Gastroesophageal sphincter (tissue), 4 donors: ENCODE data around the gene TFEB. TPM values are rescaled to one million over a fixed set of nuclear protein-coding genes. Genes with fewer than 3 reads are reported as not detected.

Experiments used
- ATAC-seq: fragments of 150-250 bp; one replicate; pipeline ENCODE4 v1.9.1; 2016; ENCODE audit warnings: mild to moderate bottlenecking, moderate library complexity
- H3K27ac ChIP-seq, 4 donors: fragments of 200-600 bp; sonication (generic) in 3 of 4; 1 replicate in 3 of 4; 2 replicates in 1 of 4; pipeline ENCODE4 v1.5.1; 2016 to 2019
- H3K27me3 ChIP-seq: fragments of 200-600 bp; sonication (generic); one replicate; pipeline ENCODE4 v1.5.1; 2019
- H3K36me3 ChIP-seq, 2 donors: fragments of 200-600 bp; sonication (generic); one replicate each; pipeline ENCODE4 v1.5.1; 2019; ENCODE audit warnings: control low read depth in 1 of 2
- H3K4me1 ChIP-seq, 3 donors: fragments of 200-600 bp; sonication (generic); 1 replicate in 2 of 3; 2 replicates in 1 of 3; pipeline ENCODE4 v1.5.1; 2016 to 2019; ENCODE audit warnings: control low read depth in 2 of 3
- H3K4me3 ChIP-seq, 2 donors: fragments of 200-600 bp; sonication (generic); one replicate each; pipeline ENCODE4 v1.5.1; 2019; ENCODE audit warnings: mild to moderate bottlenecking in 1 of 2, moderate library complexity in 1 of 2
- H3K9me3 ChIP-seq, 3 donors: fragments of 200-600 bp; sonication (generic); one replicate each; pipeline ENCODE4 v1.5.1; 2017 to 2019; ENCODE audit warnings: control low read depth in 2 of 3
- EP300 ChIP-seq: sonication (generic); formaldehyde crosslinking; IDR thresholded peaks from one replicate; pipeline ENCODE4 v1.6.1; 2017; ENCODE audit warnings: antibody characterized with exemption, mild to moderate bottlenecking
- POLR2A ChIP-seq, 2 donors: fragments of 450-650 bp; IDR thresholded peaks; one replicate each; pipeline ENCODE4 v1.6.1; 2017; ENCODE audit warnings: antibody characterized with exemption in 2 of 2, mild to moderate bottlenecking in 2 of 2, moderate library complexity in 1 of 2
- POLR2AphosphoS5 ChIP-seq: sonication (generic); formaldehyde crosslinking; IDR thresholded peaks from one replicate; pipeline ENCODE4 v1.6.1; 2017; ENCODE audit warnings: antibody characterized with exemption
- WGBS, 2 donors: methylation state at CpG; one replicate each; pipeline ENCODE4 v1.1.5; 2018; ENCODE audit warnings: low coverage in 1 of 2; 5-methylcytosine and 5-hydroxymethylcytosine counted together
- total RNA-seq, 4 donors: library from RNA; depleted of rRNA; stranded (reverse); fragments of >200 nt; gene quantifications; one replicate each; pipeline ENCODE4 v1.1.0, GENCODE V29; 2016
- TF ChIP-seq, protein P1 (sequence below), 4 experiments: fragments of 200-600 bp in 2 of 4; fragments of 450-650 bp in 2 of 4; sonication (generic) in 1 of 4; IDR thresholded peaks; one replicate each; pipeline ENCODE4 v1.5.1; 2017 to 2019; ENCODE audit warnings: antibody characterized with exemption in 4 of 4, mild to moderate bottlenecking in 2 of 4, moderate library complexity in 2 of 4

The TFEB gene
- total RNA-seq, 4 donors from 2014 or later = 16.6 to 42.8 (median 26.1) TPM

DNA sequence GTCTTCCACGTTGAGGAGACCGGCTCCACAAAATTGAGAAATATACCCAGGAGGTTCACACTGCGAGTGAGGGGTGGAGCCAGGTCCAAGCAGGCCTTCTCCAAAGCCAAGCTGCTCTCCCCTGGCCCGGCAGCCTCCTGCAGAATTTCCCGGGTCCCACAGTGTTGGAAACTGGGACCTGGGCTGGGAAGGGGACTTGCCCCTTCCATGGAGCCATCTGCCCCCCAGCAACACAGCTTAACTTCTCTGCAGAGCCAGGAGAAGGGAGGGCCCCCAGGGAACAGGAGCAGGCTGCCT lies 61.8 kb downstream of the TFEB start:
- Histone ChIP-seq H3K4me3 (no peak overlapping the region), H3K27me3 (peaks cover 17% of the 10 kb centered on the region), H3K9me3 (no peaks in the 10 kb centered on the region), H3K4me1 (no peaks in the 10 kb centered on the region), H3K27ac (no peak overlapping the region), H3K36me3 (no peaks in the 10 kb centered on the region)
- no peak for ATAC-seq
- WGBS, 2 donors = no CpG with 5 or more reads among the region's 5 CpGs
- no peak for TF ChIP-seq EP300
- no peak for TF ChIP-seq POLR2AphosphoS5

DNA sequence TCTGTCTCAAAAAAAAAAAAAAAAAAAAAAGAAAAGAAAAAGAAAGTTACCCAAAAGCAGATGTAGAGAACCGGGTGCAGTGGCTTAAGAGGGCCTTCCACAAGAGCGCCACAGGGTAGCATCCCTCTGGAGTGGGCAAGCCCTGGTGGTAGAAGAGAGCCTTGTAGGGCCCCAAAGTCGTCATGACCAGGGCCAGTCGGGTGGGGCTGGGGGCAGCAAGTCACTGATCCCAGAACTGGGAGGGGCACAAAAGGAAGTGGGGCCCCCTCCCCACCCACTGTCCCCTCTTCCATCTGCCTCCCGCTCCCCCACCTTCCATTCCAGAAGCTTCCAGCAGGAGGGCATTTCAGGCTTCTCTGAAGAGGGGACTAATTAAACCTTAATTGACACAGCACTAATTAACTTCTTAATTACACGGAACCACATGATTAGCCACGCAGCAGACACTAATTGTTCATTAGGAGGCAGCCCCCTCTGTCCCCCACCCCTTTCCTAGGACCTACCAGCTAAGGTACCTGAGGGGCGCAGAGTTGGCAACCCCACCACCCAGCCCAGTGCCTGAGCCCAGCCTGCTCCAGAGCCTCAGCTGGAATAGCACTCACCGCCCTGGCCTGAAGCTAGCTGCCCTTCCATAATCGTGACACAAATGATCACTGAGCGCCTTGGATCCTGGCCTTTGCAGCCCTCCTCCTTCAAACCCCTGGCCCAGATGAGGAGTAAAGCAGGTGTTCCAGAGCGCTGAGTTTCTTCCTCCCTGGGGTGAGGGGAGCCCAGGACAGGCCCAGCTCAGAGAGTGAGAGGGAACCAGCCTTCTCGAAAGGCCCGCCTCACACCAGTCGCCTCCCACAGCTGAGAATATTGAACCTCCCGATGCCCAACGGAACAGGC lies 62.3 kb downstream of the TFEB start:
- H3K9me3 ChIP-seq = no peaks in the 10 kb centered on the region
- TF ChIP-seq POLR2A (IDR thresholded peaks at IDR 0.05) (no peak), POLR2AphosphoS5 (no peak), EP300 (no peak)
- TF ChIP-seq, protein P1, sequence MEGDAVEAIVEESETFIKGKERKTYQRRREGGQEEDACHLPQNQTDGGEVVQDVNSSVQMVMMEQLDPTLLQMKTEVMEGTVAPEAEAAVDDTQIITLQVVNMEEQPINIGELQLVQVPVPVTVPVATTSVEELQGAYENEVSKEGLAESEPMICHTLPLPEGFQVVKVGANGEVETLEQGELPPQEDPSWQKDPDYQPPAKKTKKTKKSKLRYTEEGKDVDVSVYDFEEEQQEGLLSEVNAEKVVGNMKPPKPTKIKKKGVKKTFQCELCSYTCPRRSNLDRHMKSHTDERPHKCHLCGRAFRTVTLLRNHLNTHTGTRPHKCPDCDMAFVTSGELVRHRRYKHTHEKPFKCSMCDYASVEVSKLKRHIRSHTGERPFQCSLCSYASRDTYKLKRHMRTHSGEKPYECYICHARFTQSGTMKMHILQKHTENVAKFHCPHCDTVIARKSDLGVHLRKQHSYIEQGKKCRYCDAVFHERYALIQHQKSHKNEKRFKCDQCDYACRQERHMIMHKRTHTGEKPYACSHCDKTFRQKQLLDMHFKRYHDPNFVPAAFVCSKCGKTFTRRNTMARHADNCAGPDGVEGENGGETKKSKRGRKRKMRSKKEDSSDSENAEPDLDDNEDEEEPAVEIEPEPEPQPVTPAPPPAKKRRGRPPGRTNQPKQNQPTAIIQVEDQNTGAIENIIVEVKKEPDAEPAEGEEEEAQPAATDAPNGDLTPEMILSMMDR (IDR thresholded peaks at IDR 0.05) = no peak
- 80 to 85% methylated on average over 1 to 9 of the region's 17 CpGs for WGBS, 2 donors
- peaks cover 13% of the 10 kb centered on the region for H3K27me3 ChIP-seq
- no peak overlapping the region for H3K27ac ChIP-seq
- no peaks in the 10 kb centered on the region for H3K4me1 ChIP-seq
- no peak for ATAC-seq
- H3K36me3 ChIP-seq = no peaks in the 10 kb centered on the region
- no peak overlapping the region for H3K4me3 ChIP-seq

DNA sequence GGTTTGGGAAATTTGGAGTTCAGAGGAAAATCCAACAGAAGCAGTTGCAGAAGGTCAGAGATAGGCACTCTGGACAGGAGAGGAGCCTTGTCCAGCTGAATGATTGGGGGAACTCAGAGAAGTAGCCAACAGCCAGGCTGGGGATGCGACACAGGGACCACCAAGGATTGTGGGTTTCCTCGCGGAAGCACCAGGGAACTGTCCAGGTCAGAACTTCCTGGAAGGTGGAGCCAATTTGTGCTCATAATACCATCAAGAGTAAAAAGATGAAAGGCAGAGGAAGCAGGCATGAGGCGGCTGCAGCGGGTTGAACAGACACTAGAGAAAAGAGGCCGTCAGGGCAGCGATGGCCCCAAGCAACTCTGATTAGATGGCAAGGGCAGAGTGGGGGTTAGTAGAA lies 63.4 kb downstream of the TFEB start:
- TF ChIP-seq, protein P1 (IDR thresholded peaks at IDR 0.05) = no peak
- no peak for TF ChIP-seq POLR2A (IDR thresholded peaks at IDR 0.05)
- no peak for TF ChIP-seq EP300
- TF ChIP-seq POLR2AphosphoS5 = no peak
- H3K9me3 ChIP-seq = no peaks in the 10 kb centered on the region

DNA sequence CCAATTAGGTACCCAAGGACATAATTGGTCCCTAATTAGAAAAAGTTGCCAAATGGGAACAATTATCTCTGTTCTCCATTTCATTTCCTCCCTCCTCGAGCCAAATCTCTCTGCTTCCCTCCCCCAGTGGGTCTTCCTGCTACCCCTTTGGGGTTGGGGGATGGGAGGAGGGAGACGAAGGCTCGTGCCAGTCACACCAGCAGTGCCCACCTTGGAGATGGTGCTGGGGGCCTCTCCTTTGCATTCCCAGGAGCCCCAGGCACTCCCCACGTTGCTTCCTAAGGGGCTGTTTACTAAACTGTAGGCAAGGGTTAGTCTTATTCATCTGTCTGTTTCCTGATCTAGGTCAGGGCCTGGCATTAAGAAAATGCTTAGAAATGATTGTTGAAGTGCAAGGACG lies 64.0 kb downstream of the TFEB start:
- Histone ChIP-seq H3K4me3 (no peak overlapping the region), H3K9me3 (no peaks in the 10 kb centered on the region), H3K36me3 (no peaks in the 10 kb centered on the region), H3K27me3 (peaks cover 3% of the 10 kb centered on the region), H3K4me1 (no peaks in the 10 kb centered on the region), H3K27ac (no peak overlapping the region)
- 47 to 60% methylated on average over 2 of the region's 5 CpGs for WGBS, 2 donors
- TF ChIP-seq EP300 (no peak), POLR2A (IDR thresholded peaks at IDR 0.05) (no peak), POLR2AphosphoS5 (no peak)
- TF ChIP-seq, protein P1 (IDR thresholded peaks at IDR 0.05) = no peak
- no peak for ATAC-seq

More for the DNA sequence above, 63.4 kb downstream of the TFEB start:
- Histone ChIP-seq H3K4me1 (no peaks in the 10 kb centered on the region), H3K27me3 (peaks cover 3% of the 10 kb centered on the region), H3K36me3 (no peaks in the 10 kb centered on the region), H3K27ac (no peak overlapping the region), H3K4me3 (no peak overlapping the region)
- 75 to 76% methylated on average over 5 to 7 of the region's 7 CpGs for WGBS, 2 donors
- ATAC-seq = no peak

DNA sequence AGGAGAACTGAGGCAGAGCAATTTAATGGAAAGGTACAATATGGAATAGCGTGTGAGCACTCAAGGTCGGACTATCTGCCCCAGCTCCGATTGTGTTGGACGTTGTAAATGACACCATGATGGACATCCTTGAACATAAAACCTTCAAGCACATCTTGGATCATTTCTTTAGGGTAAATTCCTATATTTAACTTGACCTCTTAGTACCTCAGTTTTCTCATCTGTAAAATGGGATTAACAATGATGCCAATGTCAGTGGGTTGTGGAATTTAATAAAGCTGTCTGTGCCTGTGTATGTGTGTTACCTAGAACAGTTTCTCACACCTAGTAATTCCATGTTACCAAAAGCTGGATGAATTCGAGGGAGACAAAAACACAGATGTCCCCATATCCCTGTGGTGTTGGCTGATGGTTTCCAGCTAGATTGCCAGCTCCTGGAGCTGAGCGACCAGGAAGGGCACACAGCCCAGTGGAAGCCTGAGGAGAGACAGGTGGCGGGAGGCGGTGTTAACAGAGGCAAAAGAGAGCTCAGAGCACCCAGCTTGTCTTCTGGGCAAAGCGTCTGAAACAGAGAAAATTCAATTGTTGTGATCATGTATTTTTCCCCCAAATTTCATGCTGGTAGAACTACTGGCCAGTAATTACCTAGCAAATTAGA lies 64.6 kb downstream of the TFEB start:
- Histone ChIP-seq H3K27me3 (peaks cover 3% of the 10 kb centered on the region), H3K36me3 (no peaks in the 10 kb centered on the region), H3K27ac (no peak overlapping the region), H3K9me3 (no peaks in the 10 kb centered on the region), H3K4me3 (no peak overlapping the region), H3K4me1 (no peaks in the 10 kb centered on the region)
- no peak for ATAC-seq
- TF ChIP-seq, protein P1 (IDR thresholded peaks at IDR 0.05) = no peak
- no peak for TF ChIP-seq POLR2A (IDR thresholded peaks at IDR 0.05)
- 87 to 89% methylated on average over 7 of the region's 9 CpGs for WGBS, 2 donors
